Measurements from ENCODE around the gene APOL4. TPM values are rescaled to one million over a fixed set of nuclear protein-coding genes. Genes with fewer than 3 reads are reported as not detected.

The APOL4 gene
- total and polyA plus RNA-seq, 12 donors, result 1.2 to 10.0 (median 3.6) TPM; not detected in 1

- peaks cover 0 to 35% of the 10 kb centered on the region in 2 donors for H3K36me3 ChIP-seq (replicated peaks in 1 of 2)
- DNase-seq, result peak in 4 of 7 donors; percentile 35 to 66 (median 40)
- no peak for TF ChIP-seq POLR2A (IDR thresholded peaks at IDR 0.05)
- TF ChIP-seq, protein P1, sequence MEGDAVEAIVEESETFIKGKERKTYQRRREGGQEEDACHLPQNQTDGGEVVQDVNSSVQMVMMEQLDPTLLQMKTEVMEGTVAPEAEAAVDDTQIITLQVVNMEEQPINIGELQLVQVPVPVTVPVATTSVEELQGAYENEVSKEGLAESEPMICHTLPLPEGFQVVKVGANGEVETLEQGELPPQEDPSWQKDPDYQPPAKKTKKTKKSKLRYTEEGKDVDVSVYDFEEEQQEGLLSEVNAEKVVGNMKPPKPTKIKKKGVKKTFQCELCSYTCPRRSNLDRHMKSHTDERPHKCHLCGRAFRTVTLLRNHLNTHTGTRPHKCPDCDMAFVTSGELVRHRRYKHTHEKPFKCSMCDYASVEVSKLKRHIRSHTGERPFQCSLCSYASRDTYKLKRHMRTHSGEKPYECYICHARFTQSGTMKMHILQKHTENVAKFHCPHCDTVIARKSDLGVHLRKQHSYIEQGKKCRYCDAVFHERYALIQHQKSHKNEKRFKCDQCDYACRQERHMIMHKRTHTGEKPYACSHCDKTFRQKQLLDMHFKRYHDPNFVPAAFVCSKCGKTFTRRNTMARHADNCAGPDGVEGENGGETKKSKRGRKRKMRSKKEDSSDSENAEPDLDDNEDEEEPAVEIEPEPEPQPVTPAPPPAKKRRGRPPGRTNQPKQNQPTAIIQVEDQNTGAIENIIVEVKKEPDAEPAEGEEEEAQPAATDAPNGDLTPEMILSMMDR (IDR thresholded peaks at IDR 0.05), result no peak
- no peaks in the 10 kb centered on the region for H3K9me3 ChIP-seq (replicated peaks in 1 of 3)
- intact Hi-C loops (cut with DNase I), result loop anchor here (2.0 to 5.0 kb wide), 2 partner anchors 31 to 36 kb away; no protein-coding TSS in a partner anchor
- H3K4me1 ChIP-seq (replicated peaks in 1 of 2), result peaks cover 12 to 19% of the 10 kb centered on the region in 2 donors
- no peak overlapping the region for H3K4me3 ChIP-seq
- 40 to 63% (median 51%) methylated on average over 3 to 4 of the region's 4 CpGs for WGBS, 4 donors
- H3K27ac ChIP-seq, result peak overlapping the region in 1 of 5 donors; percentile 15
- H3K27me3 ChIP-seq, result no peaks in the 10 kb centered on the region
Measured at GRCh38 chr22:36145881-36146280, 55.7 kb downstream of the APOL4 start.

DNA sequence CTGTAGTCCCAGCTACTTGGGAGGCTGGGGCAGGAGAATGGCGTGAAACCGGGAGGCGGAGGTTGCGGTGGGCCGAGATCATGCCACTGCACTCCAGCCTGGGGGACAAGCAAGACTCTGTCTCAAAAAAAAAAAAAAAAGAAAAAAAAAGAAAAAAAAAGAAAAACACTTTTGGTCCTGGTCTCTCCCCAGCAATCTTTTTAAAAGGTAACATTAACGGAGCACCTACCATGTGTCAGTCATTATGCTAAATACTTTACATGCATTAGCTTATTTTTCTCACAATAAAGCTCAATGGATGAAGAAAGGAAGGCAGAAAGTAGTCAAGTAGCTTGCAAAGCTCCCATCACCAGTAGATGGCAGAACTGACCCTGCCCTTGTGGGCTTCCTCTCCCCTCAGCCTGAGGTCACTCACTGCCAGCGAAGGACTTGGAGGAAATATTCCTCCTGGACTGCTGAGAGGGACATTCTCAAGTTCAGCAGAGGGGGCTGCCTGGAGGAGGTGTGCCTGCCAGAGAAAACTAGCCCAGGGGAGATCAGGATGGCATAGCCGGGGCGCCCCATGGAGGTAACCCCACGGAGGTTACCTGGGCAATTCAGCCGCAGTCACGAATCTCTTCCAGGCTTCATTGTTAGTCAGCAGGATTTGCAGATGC, 56.6 kb downstream of the APOL4 start:
- no peak overlapping the region for H3K4me3 ChIP-seq
- WGBS, 4 donors, result 47 to 49% (median 48%) methylated on average over 9 to 12 of the region's 12 CpGs
- no peak for TF ChIP-seq POLR2A (IDR thresholded peaks at IDR 0.05)
- TF ChIP-seq, protein P1 (IDR thresholded peaks at IDR 0.05), result peak; percentile 81 to 94 (median 88)
- intact Hi-C loops (cut with DNase I), result loop anchor here in 1 of 2 donors (5.0 kb wide), 1 partner anchor 37 kb away; no protein-coding TSS in a partner anchor
- peak overlapping the region in 1 of 5 donors; percentile 15 for H3K27ac ChIP-seq
- H3K9me3 ChIP-seq (replicated peaks in 1 of 3), result no peaks in the 10 kb centered on the region
- peaks cover 0 to 35% of the 10 kb centered on the region in 2 donors for H3K36me3 ChIP-seq (replicated peaks in 1 of 2)
- DNase-seq, result peak; percentile 68 to 91 (median 81)
- no peaks in the 10 kb centered on the region for H3K27me3 ChIP-seq
- peaks cover 5 to 10% of the 10 kb centered on the region in 2 donors for H3K4me1 ChIP-seq (replicated peaks in 1 of 2)

- Histone ChIP-seq H3K36me3 (replicated peaks in 1 of 2) (peaks cover 0 to 35% of the 10 kb centered on the region in 2 donors), H3K27ac (no peak overlapping the region), H3K4me1 (replicated peaks in 1 of 2) (peaks cover 5% of the 10 kb centered on the region in 2 donors), H3K4me3 (no peak overlapping the region), H3K9me3 (replicated peaks in 1 of 3) (no peaks in the 10 kb centered on the region), H3K27me3 (no peaks in the 10 kb centered on the region)
- 72 to 84% (median 80%) methylated on average over 4 of the region's 4 CpGs for WGBS, 4 donors
- intact Hi-C loops (cut with DNase I), result no loop called here
- no peak for DNase-seq
- TF ChIP-seq POLR2A (IDR thresholded peaks at IDR 0.05), result no peak
- TF ChIP-seq, protein P1 (IDR thresholded peaks at IDR 0.05), result no peak
Measured at GRCh38 chr22:36143956-36144355, 57.7 kb downstream of the APOL4 start.

- TF ChIP-seq, protein P1 (IDR thresholded peaks at IDR 0.05), result no peak
- no peak for TF ChIP-seq POLR2A (IDR thresholded peaks at IDR 0.05)
- WGBS, 4 donors, result 56 to 69% (median 61%) methylated on average over 4 to 5 of the region's 5 CpGs
- Histone ChIP-seq H3K27me3 (no peaks in the 10 kb centered on the region), H3K27ac (no peak overlapping the region), H3K4me1 (replicated peaks in 1 of 2) (peaks cover 5% of the 10 kb centered on the region in 2 donors), H3K4me3 (no peak overlapping the region), H3K36me3 (replicated peaks in 1 of 2) (peaks cover 0 to 30% of the 10 kb centered on the region in 2 donors), H3K9me3 (replicated peaks in 1 of 3) (no peaks in the 10 kb centered on the region)
- DNase-seq, result no peak
- intact Hi-C loops (cut with DNase I), result no loop called here
Measured at GRCh38 chr22:36143066-36143815, 58.4 kb downstream of the APOL4 start.
